Gastrocnemius medialis (tissue), 4 donors: Measurements from ENCODE around the gene TRUB1. TPM values are rescaled to one million over a fixed set of nuclear protein-coding genes. Genes with fewer than 3 reads are reported as not detected.
"Not testable (repeated sequence)": the region's sequence is repeated elsewhere in the genome, so short reads cannot be mapped to it uniquely, and the experiment has no call there.

Source experiments
- ATAC-seq, 2 donors: fragments of 150-250 bp; one replicate each; pipeline ENCODE4 v1.9.1; 2016
- DNase-seq, 2 donors: peaks; one replicate each; pipeline ENCODE4 v3.0.0-alpha.2; 2019
- H3K27ac ChIP-seq, 4 donors: fragments of 200-600 bp; sonication (generic); 1 replicate in 1 of 4; 2 replicates in 3 of 4; pipeline ENCODE4 v1.5.1; 2016 to 2018; ENCODE audit warnings: mild to moderate bottlenecking in 2 of 4, moderate library complexity in 1 of 4
- H3K27me3 ChIP-seq, 3 donors: fragments of 200-600 bp; sonication (generic) in 2 of 3; 1 replicate in 1 of 3; 2 replicates in 2 of 3; pipeline versions ENCODE4 v1.5.1 to v1.6.0; 2016 to 2019; ENCODE audit warnings: mild to moderate bottlenecking in 1 of 3, moderate library complexity in 1 of 3
- H3K36me3 ChIP-seq, 2 donors: fragments of 200-600 bp; sonication (generic) in 1 of 2; one replicate each; pipeline ENCODE4 v1.5.1; 2017 to 2018
- H3K4me1 ChIP-seq, 2 donors: fragments of 200-600 bp; sonication (generic) in 1 of 2; one replicate each; pipeline ENCODE4 v1.5.1; 2016 to 2017; ENCODE audit warnings: mild to moderate bottlenecking in 2 of 2
- H3K4me3 ChIP-seq, 4 donors: fragments of 200-600 bp; sonication (generic) in 3 of 4; 1 replicate in 1 of 4; 2 replicates in 3 of 4; pipeline ENCODE4 v1.5.1; 2016 to 2019; ENCODE audit warnings: mild to moderate bottlenecking in 2 of 4
- H3K9me3 ChIP-seq, 3 donors: fragments of 200-600 bp; sonication (generic) in 2 of 3; 1 replicate in 1 of 3; 2 replicates in 2 of 3; pipeline ENCODE4 v1.5.1; 2016 to 2019
- POLR2A ChIP-seq, 2 donors: fragments of 450-650 bp; IDR thresholded peaks; one replicate each; pipeline ENCODE4 v1.6.1; 2017; ENCODE audit warnings: antibody characterized with exemption in 2 of 2, mild to moderate bottlenecking in 2 of 2, moderate library complexity in 2 of 2
- in situ Hi-C, 4 donors: fragments of 200-750 bp; cut with MboI; loops; one replicate each; pipeline versions ENCODE4 v1.15.0 to v1.8.0; 2017; ENCODE audit warnings: low sequenced_read_pairs in 4 of 4
- intact Hi-C: fragments of 100-400 bp; cut with DNase I; formaldehyde crosslinking; loops from one replicate; pipeline ENCODE4 v1.15.1; 2023; ENCODE audit warnings: low total_unique reads
- total RNA-seq, 4 donors: library from RNA; depleted of rRNA; stranded (reverse); fragments of >200 nt; gene quantifications; one replicate each; pipeline versions ENCODE4 v1.1.0 to v1.2.3, GENCODE V29; 2016
- TF ChIP-seq, protein P1 (sequence below), 5 experiments: fragments of 450-650 bp in 3 of 5; fragments of 200-600 bp in 2 of 5; sonication (generic) in 2 of 5; IDR thresholded peaks in 4 of 5; conservative IDR thresholded peaks in 1 of 5; 1 replicate in 4 of 5; 2 replicates in 1 of 5; pipeline ENCODE4 v1.5.1; 2016 to 2019; ENCODE audit warnings: antibody characterized with exemption in 5 of 5, mild to moderate bottlenecking in 3 of 5, moderate library complexity in 3 of 5

The TRUB1 gene
- total RNA-seq, 4 donors from 2014 or later: 8.5 to 16.5 (median 10.3) TPM

DNA sequence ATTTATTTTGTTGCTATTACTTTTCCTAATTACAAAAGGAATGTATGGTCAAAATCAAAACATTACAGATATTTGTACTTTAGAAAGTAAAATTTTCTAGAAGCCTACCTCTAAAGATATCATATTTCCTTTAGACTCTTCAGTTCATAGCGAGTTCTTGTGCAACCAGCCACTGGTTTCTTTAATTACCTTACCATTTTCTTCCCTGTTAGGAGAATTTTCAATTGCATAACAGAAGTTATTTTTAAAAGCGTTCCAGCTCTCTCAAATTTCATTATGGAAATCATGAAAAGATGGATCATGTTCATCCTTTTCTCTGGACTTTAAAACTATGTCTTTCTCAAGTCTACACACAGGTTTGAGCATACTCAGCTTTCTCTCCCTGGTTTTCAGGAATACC, 5.0 kb upstream of the TRUB1 start:
- no peaks in the 10 kb centered on the region for H3K36me3 ChIP-seq
- no peak for DNase-seq
- peak overlapping the region in 3 of 4 donors; percentile 71 to 73 (median 71) for H3K27ac ChIP-seq
- H3K4me1 ChIP-seq: peaks cover 5 to 22% of the 10 kb centered on the region in 2 donors
- TF ChIP-seq, protein P1, sequence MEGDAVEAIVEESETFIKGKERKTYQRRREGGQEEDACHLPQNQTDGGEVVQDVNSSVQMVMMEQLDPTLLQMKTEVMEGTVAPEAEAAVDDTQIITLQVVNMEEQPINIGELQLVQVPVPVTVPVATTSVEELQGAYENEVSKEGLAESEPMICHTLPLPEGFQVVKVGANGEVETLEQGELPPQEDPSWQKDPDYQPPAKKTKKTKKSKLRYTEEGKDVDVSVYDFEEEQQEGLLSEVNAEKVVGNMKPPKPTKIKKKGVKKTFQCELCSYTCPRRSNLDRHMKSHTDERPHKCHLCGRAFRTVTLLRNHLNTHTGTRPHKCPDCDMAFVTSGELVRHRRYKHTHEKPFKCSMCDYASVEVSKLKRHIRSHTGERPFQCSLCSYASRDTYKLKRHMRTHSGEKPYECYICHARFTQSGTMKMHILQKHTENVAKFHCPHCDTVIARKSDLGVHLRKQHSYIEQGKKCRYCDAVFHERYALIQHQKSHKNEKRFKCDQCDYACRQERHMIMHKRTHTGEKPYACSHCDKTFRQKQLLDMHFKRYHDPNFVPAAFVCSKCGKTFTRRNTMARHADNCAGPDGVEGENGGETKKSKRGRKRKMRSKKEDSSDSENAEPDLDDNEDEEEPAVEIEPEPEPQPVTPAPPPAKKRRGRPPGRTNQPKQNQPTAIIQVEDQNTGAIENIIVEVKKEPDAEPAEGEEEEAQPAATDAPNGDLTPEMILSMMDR (IDR thresholded peaks at IDR 0.05 in 4 of 5, conservative IDR thresholded peaks at IDR 0.05 in 1 of 5): no peak
- no peak for TF ChIP-seq POLR2A (IDR thresholded peaks at IDR 0.05)
- H3K27me3 ChIP-seq: no peaks in the 10 kb centered on the region
- H3K4me3 ChIP-seq: peak overlapping the region in 2 of 4 donors; percentile 1 to 35
- no peaks in the 10 kb centered on the region for H3K9me3 ChIP-seq
- peak; percentile 27 to 53 for ATAC-seq
- in situ Hi-C loops: no loop called here
- intact Hi-C loops: loop anchor here (10.0 kb wide), 1 partner anchor 108 kb away; the partner anchor contains the start of gene FHIP2A

DNA sequence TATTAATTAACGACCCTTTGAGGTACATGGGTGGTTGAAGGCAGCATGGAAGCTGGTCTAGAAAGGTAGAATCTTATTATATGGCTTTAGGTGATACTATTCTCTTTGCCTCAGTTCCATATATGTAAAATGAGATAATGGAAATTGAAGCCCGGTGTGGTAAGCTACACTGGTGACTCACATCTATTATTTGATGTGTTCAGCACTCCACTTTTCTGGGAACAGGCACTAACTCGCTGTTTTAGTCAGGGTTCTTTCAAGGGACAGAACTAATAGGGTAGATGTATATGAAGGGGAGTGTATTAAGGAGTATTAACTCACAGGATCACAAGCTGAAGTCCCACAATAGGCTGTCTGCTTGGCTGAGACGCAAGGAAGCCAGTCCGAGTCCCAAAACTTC, 4.4 kb upstream of the TRUB1 start:
- Histone ChIP-seq H3K27ac (peak overlapping the region in 3 of 4 donors; percentile 71 to 73 (median 71)), H3K36me3 (no peaks in the 10 kb centered on the region), H3K4me1 (peaks cover 5 to 22% of the 10 kb centered on the region in 2 donors), H3K9me3 (no peaks in the 10 kb centered on the region), H3K4me3 (peak overlapping the region in 2 of 4 donors; percentile 1 to 35), H3K27me3 (no peaks in the 10 kb centered on the region)
- DNase-seq (no peak), ATAC-seq (peak; percentile 72)
- in situ Hi-C loops: no loop called here
- TF ChIP-seq, protein P1 (IDR thresholded peaks at IDR 0.05 in 4 of 5, conservative IDR thresholded peaks at IDR 0.05 in 1 of 5): no peak
- TF ChIP-seq POLR2A (IDR thresholded peaks at IDR 0.05): no peak
- intact Hi-C loops: loop anchor here (10.0 kb wide), 1 partner anchor 109 kb away; the partner anchor contains the start of gene FHIP2A

DNA sequence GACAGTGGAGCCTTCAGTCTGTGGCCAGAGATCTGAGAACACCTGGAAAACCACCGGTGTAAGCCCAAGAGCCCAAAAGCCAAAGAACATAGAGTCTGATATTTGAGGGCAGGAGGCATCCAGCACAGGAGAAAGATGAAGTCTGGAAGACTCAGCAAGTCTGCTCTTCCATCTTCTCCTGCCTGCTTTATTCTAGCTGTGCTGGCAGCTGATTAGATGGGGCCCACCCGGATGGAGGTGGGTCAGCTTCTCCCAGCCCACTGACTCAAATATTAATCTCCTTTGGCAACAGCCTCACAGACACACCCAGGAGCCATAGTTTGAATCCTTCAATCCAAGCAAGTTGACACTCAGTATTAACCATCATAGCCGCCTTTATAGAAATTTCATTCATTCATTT, 4.0 kb upstream of the TRUB1 start:
- H3K4me1 ChIP-seq: peaks cover 9 to 24% of the 10 kb centered on the region in 2 donors
- ATAC-seq, in situ Hi-C loops: not testable (repeated sequence)

DNA sequence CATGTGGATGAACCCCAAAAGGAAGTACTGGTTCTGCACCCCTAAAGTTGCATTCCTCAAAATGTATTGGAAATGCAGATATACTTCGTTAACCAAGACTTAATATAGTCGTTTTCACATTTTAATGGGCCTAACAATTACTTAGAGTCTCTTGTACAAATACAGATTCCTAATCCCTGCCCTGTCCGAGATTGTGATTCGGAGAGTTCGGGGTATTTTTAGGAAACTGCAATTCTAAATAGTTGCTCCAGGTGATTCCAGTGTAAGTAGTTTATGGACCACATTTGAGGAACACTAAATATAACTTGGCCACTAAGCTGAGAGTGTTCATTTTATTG, 830 bp downstream of the TRUB1 start:
- H3K36me3 ChIP-seq: peaks cover 0 to 21% of the 10 kb centered on the region in 2 donors
- in situ Hi-C loops: no loop called here
- intact Hi-C loops: loop anchor here (10.0 kb wide), 1 partner anchor 114 kb away; the partner anchor contains the start of gene FHIP2A
- no peaks in the 10 kb centered on the region for H3K27me3 ChIP-seq
- ATAC-seq (no peak), DNase-seq (no peak)
- H3K27ac ChIP-seq: peak overlapping the region; percentile 82 to 94 (median 88)
- H3K9me3 ChIP-seq: no peaks in the 10 kb centered on the region
- TF ChIP-seq, protein P1 (IDR thresholded peaks at IDR 0.05 in 4 of 5, conservative IDR thresholded peaks at IDR 0.05 in 1 of 5): no peak
- no peak for TF ChIP-seq POLR2A (IDR thresholded peaks at IDR 0.05)
- peak overlapping the region; percentile 79 to 91 (median 84) for H3K4me3 ChIP-seq
- H3K4me1 ChIP-seq: peaks cover 21 to 36% of the 10 kb centered on the region in 2 donors

More for the DNA sequence above, 4.0 kb upstream of the TRUB1 start:
- H3K27ac ChIP-seq: peak overlapping the region in 3 of 4 donors; percentile 71 to 73 (median 71)
- H3K9me3 ChIP-seq, H3K27me3 ChIP-seq, H3K36me3 ChIP-seq, DNase-seq, H3K4me3 ChIP-seq: not testable (repeated sequence)
- intact Hi-C loops: loop anchor here (10.0 kb wide), 1 partner anchor 109 kb away; the partner anchor contains the start of gene FHIP2A

DNA sequence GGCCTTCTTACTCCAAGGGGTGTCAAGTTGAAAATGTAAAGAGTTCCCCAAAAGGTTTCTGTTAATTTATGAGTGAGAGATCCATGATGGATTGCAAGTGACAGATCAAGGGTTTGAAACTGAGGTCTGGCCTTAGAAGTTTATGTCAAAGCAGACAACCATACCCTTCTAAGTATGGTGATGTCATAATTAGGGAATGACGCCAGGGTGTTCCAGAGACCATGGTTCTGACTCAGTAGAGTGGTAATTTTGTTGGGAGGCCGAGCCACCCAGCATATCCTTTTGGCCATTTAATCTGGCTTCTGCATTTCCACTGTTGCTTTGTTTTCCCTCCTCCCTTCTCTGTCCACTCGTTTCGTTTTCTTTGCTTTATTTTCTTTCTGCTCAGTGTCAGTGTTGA, 2.7 kb downstream of the TRUB1 start:
- DNase-seq (no peak), ATAC-seq (no peak)
- no peaks in the 10 kb centered on the region for H3K9me3 ChIP-seq
- H3K36me3 ChIP-seq: peaks cover 0 to 37% of the 10 kb centered on the region in 2 donors
- no peak overlapping the region for H3K4me3 ChIP-seq
- no peak for TF ChIP-seq POLR2A (IDR thresholded peaks at IDR 0.05)
- TF ChIP-seq, protein P1 (IDR thresholded peaks at IDR 0.05 in 4 of 5, conservative IDR thresholded peaks at IDR 0.05 in 1 of 5): no peak
- intact Hi-C loops: no loop called here
- in situ Hi-C loops: no loop called here
- no peaks in the 10 kb centered on the region for H3K27me3 ChIP-seq
- peaks cover 21 to 29% of the 10 kb centered on the region in 2 donors for H3K4me1 ChIP-seq
- H3K27ac ChIP-seq: peak overlapping the region in 1 of 4 donors; percentile 33
